ENCODE results near the gene CATSPER2.
"Not testable (repeated sequence)": the region's sequence is repeated elsewhere in the genome, so short reads cannot be mapped to it uniquely, and the experiment has no call there.

GRCh38 chr15:43617750-43618149 lies 30.9 kb downstream of the CATSPER2 start:
- not testable (repeated sequence) for TF ChIP-seq CTCF (IDR thresholded peaks at IDR 0.05; ENCODE audit: poor library complexity, severe bottlenecking); EZH2 (IDR thresholded peaks at IDR 0.05; ENCODE audit: borderline replicate concordance, insufficient read depth, low read length, poor library complexity, severe bottlenecking); MXI1 (conservative IDR thresholded peaks at IDR 0.05; ENCODE audit: poor library complexity, severe bottlenecking); POLR2AphosphoS5 (IDR thresholded peaks at IDR 0.05)

Data from neural cell (in vitro differentiated cells).